SJCRH30 (cell line): ENCODE measurements around the gene CACNA1H. TPM values are rescaled to one million over a fixed set of nuclear protein-coding genes. Genes with fewer than 3 reads are reported as not detected.
"Not testable (repeated sequence)": the region's sequence is repeated elsewhere in the genome, so short reads cannot be mapped to it uniquely, and the experiment has no call there.

ENCODE experiments used
- DNase-seq, 2 experiments: peaks; one replicate each; pipeline ENCODE4 v3.0.0-alpha.2; 2015 to 2020
- H3K27ac ChIP-seq: fragments of 250-450 bp; sonication (Bioruptor Pico); 2 replicates; pipeline ENCODE4 v1.5.1; 2020; ENCODE audit warnings: mild to moderate bottlenecking, moderate library complexity
- H3K27me3 ChIP-seq: fragments of 250-450 bp; sonication (Bioruptor Pico); 2 replicates; pipeline ENCODE4 v1.5.1; 2020; ENCODE audit warnings: mild to moderate bottlenecking, moderate library complexity
- H3K36me3 ChIP-seq: fragments of 250-450 bp; sonication (Bioruptor Pico); 2 replicates; pipeline ENCODE4 v1.5.1; 2020; ENCODE audit warnings: mild to moderate bottlenecking, moderate library complexity
- H3K4me1 ChIP-seq: fragments of 250-450 bp; sonication (Bioruptor Pico); 2 replicates; pipeline ENCODE4 v1.5.1; 2020; ENCODE audit warnings: mild to moderate bottlenecking, moderate library complexity
- H3K4me3 ChIP-seq: fragments of 250-450 bp; sonication (Bioruptor Pico); 2 replicates; pipeline ENCODE4 v1.5.1; 2020; ENCODE audit warnings: mild to moderate bottlenecking, moderate library complexity
- H3K9me3 ChIP-seq: fragments of 250-450 bp; sonication (Bioruptor Pico); replicated peaks from 2 replicates; pipeline ENCODE4 v1.5.1; 2020; ENCODE audit warnings: mild to moderate bottlenecking, moderate library complexity
- total RNA-seq: library from RNA; depleted of rRNA; stranded (reverse); fragments of >200 nt; shearing (Covaris generic); gene quantifications from 2 replicates; pipeline ENCODE4 v1.2.3, GENCODE V29; 2014

The CACNA1H gene
- total RNA-seq, 1 experiment from 2014 or later: 1.7 TPM

GRCh38 chr16:1243907-1244850 is 91.3 kb downstream of the CACNA1H start:
- not testable (repeated sequence) for DNase-seq, H3K27ac ChIP-seq, H3K4me1 ChIP-seq, H3K27me3 ChIP-seq, H3K9me3 ChIP-seq, H3K36me3 ChIP-seq, H3K4me3 ChIP-seq

- Histone ChIP-seq H3K4me1 (no peaks in the 10 kb centered on the region), H3K4me3 (no peak overlapping the region), H3K27ac (no peak overlapping the region), H3K36me3 (no peaks in the 10 kb centered on the region), H3K27me3 (peaks cover 7% of the 10 kb centered on the region), H3K9me3 (no peaks in the 10 kb centered on the region)
- DNase-seq: no peak
Measured at GRCh38 chr16:1244881-1245280, 92.0 kb downstream of the CACNA1H start.

GRCh38 chr16:1245452-1246020 is 92.6 kb downstream of the CACNA1H start:
- Histone ChIP-seq H3K27ac (no peak overlapping the region), H3K9me3 (no peaks in the 10 kb centered on the region), H3K4me3 (no peak overlapping the region), H3K27me3 (peaks cover 7% of the 10 kb centered on the region), H3K4me1 (no peaks in the 10 kb centered on the region), H3K36me3 (no peaks in the 10 kb centered on the region)
- DNase-seq: no peak

- H3K36me3 ChIP-seq, H3K9me3 ChIP-seq, DNase-seq, H3K27ac ChIP-seq, H3K4me3 ChIP-seq, H3K4me1 ChIP-seq, H3K27me3 ChIP-seq: not testable (repeated sequence)
Measured at GRCh38 chr16:1247903-1248537, 95.1 kb downstream of the CACNA1H start.

GRCh38 chr16:1249031-1249755 is 96.3 kb downstream of the CACNA1H start:
- not testable (repeated sequence) for H3K4me1 ChIP-seq, DNase-seq, H3K27ac ChIP-seq, H3K9me3 ChIP-seq, H3K36me3 ChIP-seq, H3K4me3 ChIP-seq, H3K27me3 ChIP-seq

GRCh38 chr16:1253701-1254364 is 100.9 kb downstream of the CACNA1H start:
- not testable (repeated sequence) for H3K36me3 ChIP-seq, H3K4me3 ChIP-seq, H3K9me3 ChIP-seq, H3K27ac ChIP-seq, H3K27me3 ChIP-seq, DNase-seq, H3K4me1 ChIP-seq

- H3K9me3 ChIP-seq, H3K36me3 ChIP-seq, H3K27ac ChIP-seq, DNase-seq, H3K4me1 ChIP-seq, H3K4me3 ChIP-seq: not testable (repeated sequence)
- peaks cover 10% of the 10 kb centered on the region for H3K27me3 ChIP-seq
Measured at GRCh38 chr16:1254821-1255220, 101.9 kb downstream of the CACNA1H start.

- H3K36me3 ChIP-seq, H3K4me1 ChIP-seq, H3K9me3 ChIP-seq, DNase-seq, H3K27ac ChIP-seq, H3K4me3 ChIP-seq: not testable (repeated sequence)
- H3K27me3 ChIP-seq: peaks cover 16% of the 10 kb centered on the region
Measured at GRCh38 chr16:1255276-1256122, 102.6 kb downstream of the CACNA1H start, which contains the start of gene TPSD1. Gene TPSD1 (plus strand): TSS chr16:1256069. CDS start chr16:1256281, 212 bp downstream.

- H3K4me3 ChIP-seq, DNase-seq, H3K27ac ChIP-seq, H3K9me3 ChIP-seq, H3K36me3 ChIP-seq, H3K4me1 ChIP-seq: not testable (repeated sequence)
- peaks cover 23% of the 10 kb centered on the region for H3K27me3 ChIP-seq
Measured at GRCh38 chr16:1256296-1256873, 103.5 kb downstream of the CACNA1H start.

GRCh38 chr16:1256874-1257322 is 104.0 kb downstream of the CACNA1H start:
- Histone ChIP-seq H3K27ac (no peak overlapping the region), H3K27me3 (peaks cover 28% of the 10 kb centered on the region), H3K4me3 (no peak overlapping the region), H3K4me1 (no peaks in the 10 kb centered on the region), H3K9me3 (no peaks in the 10 kb centered on the region), H3K36me3 (no peaks in the 10 kb centered on the region)
- DNase-seq: no peak

GRCh38 chr16:1257561-1258224 is 104.8 kb downstream of the CACNA1H start:
- H3K27me3 ChIP-seq: peaks cover 36% of the 10 kb centered on the region
- no peaks in the 10 kb centered on the region for H3K36me3 ChIP-seq
- H3K4me3 ChIP-seq: no peak overlapping the region
- H3K4me1 ChIP-seq: no peaks in the 10 kb centered on the region
- no peak for DNase-seq
- no peaks in the 10 kb centered on the region for H3K9me3 ChIP-seq
- no peak overlapping the region for H3K27ac ChIP-seq

- no peaks in the 10 kb centered on the region for H3K4me1 ChIP-seq
- no peak for DNase-seq
- H3K27ac ChIP-seq: no peak overlapping the region
- H3K9me3 ChIP-seq: no peaks in the 10 kb centered on the region
- H3K36me3 ChIP-seq: no peaks in the 10 kb centered on the region
- no peak overlapping the region for H3K4me3 ChIP-seq
- H3K27me3 ChIP-seq: peaks cover 41% of the 10 kb centered on the region
Measured at GRCh38 chr16:1258225-1258600, 105.3 kb downstream of the CACNA1H start.
